Suprapubic skin (tissue), 3 donors: ENCODE results near the gene NEK5.

Experiments used
- CTCF ChIP-seq, 2 donors: fragments of 200-600 bp in 1 of 2; fragments of 450-650 bp in 1 of 2; sonication (generic) in 1 of 2; IDR thresholded peaks; one replicate each; pipeline ENCODE4 v1.5.1; 2016 to 2019; ENCODE audit warnings: antibody characterized with exemption in 2 of 2, mild to moderate bottlenecking in 1 of 2, moderate library complexity in 1 of 2
- POLR2A ChIP-seq, 2 donors: fragments of 450-650 bp; IDR thresholded peaks; one replicate each; pipeline ENCODE4 v1.6.1; 2017; ENCODE audit warnings: antibody characterized with exemption in 2 of 2, mild to moderate bottlenecking in 2 of 2, moderate library complexity in 2 of 2

GRCh38 chr13:52096748-52097147 lies 32.1 kb downstream of the NEK5 start:
- TF ChIP-seq CTCF (IDR thresholded peaks at IDR 0.05) (no peak), POLR2A (IDR thresholded peaks at IDR 0.05) (no peak)
